A549 (cell line): ENCODE data around the gene DDR2.

Experiments used
- CTCF ChIP-seq: fragments of >200 bp; sonication (Bioruptor Twin); formaldehyde crosslinking; IDR thresholded peaks from 3 replicates; pipeline ENCODE4 v1.5.1; 2016
- POLR2AphosphoS2 ChIP-seq: conservative IDR thresholded peaks from 2 replicates; pipeline ENCODE4 v1.6.1; 2012; ENCODE audit warnings: low read length, improper control_type of control experiment, inconsistent platforms

DNA sequence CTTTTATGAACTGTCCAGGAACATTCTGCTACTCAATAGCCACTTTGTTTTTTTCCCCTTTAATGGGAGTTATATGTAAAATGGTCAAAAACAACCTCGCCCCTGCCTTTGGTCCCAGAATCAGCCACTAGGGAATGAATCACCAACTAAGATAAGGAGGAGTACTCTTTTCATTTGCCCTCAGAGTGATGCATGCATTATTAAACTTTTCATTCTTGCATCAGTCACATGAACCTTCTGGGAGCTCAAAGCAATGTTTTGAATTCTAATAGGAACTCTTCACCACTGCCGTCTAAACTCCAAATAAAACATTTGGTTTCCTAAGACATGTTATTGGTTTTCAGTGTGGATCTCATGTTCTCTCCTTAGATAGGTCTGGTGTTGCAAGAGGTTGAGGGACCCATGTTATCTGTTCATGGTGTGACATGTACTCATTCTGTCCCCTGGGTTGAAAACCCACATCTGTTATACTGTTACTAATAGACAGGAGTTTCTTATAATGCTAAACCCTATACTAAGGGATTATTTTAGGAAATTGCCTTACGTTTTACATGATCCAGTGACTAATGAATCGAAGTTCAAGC is 140.4 kb downstream of the DDR2 start:
- TF ChIP-seq CTCF (no peak), POLR2AphosphoS2 (no peak)
